IMR-90 (cell line): Measurements from ENCODE around the gene SLC44A4.

ENCODE experiments used
- CEBPB ChIP-seq: IDR thresholded peaks from 2 replicates; pipeline ENCODE4 v1.6.1; 2012; ENCODE audit warnings: low read depth, low read length, improper control_type of control experiment
- CHD1 ChIP-seq: IDR thresholded peaks from 2 replicates; pipeline ENCODE4 v1.6.1; 2012; ENCODE audit warnings: low read depth, low read length, improper control_type of control experiment
- FOS ChIP-seq: fragments of 150-350 bp; IDR thresholded peaks from 2 replicates; pipeline ENCODE4 v1.6.1; 2016; ENCODE audit warnings: low read depth, low read length
- MAFK ChIP-seq: IDR thresholded peaks from 2 replicates; pipeline ENCODE4 v1.6.1; 2012; ENCODE audit warnings: low read depth, low read length, improper control_type of control experiment
- MAZ ChIP-seq: IDR thresholded peaks from 2 replicates; pipeline ENCODE4 v1.6.1; 2012; ENCODE audit warnings: low read depth, mild to moderate bottlenecking, low read length, improper control_type of control experiment, moderate library complexity, borderline replicate concordance
- MXI1 ChIP-seq: IDR thresholded peaks from 2 replicates; pipeline ENCODE4 v1.6.1; 2012; ENCODE audit warnings: low read depth, mild to moderate bottlenecking, low read length, moderate library complexity, borderline replicate concordance
- NFE2L2 ChIP-seq: fragments of 150-350 bp; IDR thresholded peaks from 2 replicates; pipeline ENCODE4 v1.6.1; 2016; ENCODE audit warnings: low read depth, mild to moderate bottlenecking, low read length
- POLR2A ChIP-seq: IDR thresholded peaks from 2 replicates; pipeline ENCODE4 v1.6.1; 2012; ENCODE audit warnings: mild to moderate bottlenecking, low read depth, low read length
- RAD21 ChIP-seq: IDR thresholded peaks from 2 replicates; pipeline ENCODE4 v1.6.1; 2012; ENCODE audit warnings: low read length, improper control_type of control experiment
- RFX5 ChIP-seq: IDR thresholded peaks from 2 replicates; pipeline ENCODE4 v1.8.0; 2012; ENCODE audit warnings: low read depth, mild to moderate bottlenecking, low read length, moderate library complexity
- SMC3 ChIP-seq: fragments of 150-350 bp; IDR thresholded peaks from 2 replicates; pipeline ENCODE4 v1.6.1; 2016; ENCODE audit warnings: low read depth, mild to moderate bottlenecking, antibody characterized with exemption, low read length, moderate library complexity
- USF2 ChIP-seq: fragments of 150-350 bp; IDR thresholded peaks from 2 replicates; pipeline ENCODE4 v1.6.1; 2017; ENCODE audit warnings: mild to moderate bottlenecking, antibody characterized with exemption, low read length, low read depth
- TF ChIP-seq, protein P1 (sequence below): conservative IDR thresholded peaks from 2 replicates; pipeline ENCODE4 v1.5.1; 2012; ENCODE audit warnings: mild to moderate bottlenecking, low read depth, low read length, improper control_type of control experiment
- TF ChIP-seq, protein P2 (sequence below): fragments of 150-350 bp; IDR thresholded peaks from 2 replicates; pipeline ENCODE4 v1.6.1; 2016; ENCODE audit warnings: low read depth, mild to moderate bottlenecking, low read length, moderate library complexity, borderline replicate concordance

DNA sequence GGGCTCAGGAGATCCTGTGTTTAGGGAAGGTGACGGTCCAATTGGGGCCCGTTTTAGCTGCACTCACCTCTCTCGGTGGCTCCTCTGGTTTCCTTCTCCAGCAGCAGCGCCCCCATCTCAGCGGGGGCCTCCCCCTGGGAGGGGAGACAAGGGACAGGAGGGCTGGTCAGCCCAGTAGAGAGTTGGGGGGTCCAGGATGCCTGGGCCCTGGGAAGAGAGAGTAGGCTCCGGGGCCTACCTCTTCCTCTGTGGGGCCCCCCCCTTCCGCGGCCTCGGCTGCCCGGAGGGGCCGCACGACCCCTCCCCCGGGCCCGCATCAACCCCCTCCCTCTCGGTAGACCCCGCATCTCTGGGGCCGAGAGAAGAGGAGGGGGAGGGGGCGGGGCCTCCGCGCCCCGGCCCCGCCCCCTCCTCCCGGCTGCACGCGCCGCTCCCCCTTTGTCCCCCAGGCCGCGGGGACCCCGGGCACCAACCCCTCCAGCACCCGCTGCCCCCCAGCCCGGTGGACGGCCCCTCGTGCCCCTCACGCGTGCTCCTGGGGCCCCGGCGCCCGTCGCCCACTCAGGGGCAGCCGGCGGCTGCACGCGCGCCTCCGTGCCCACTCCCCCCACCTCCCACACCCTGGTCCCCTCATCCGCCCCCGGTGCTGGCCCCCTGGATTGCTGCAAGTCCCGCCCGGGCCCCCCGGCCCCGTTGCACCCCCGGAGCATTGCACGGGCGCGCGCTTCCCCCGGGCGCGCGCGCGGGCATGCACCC lies 18.2 kb upstream of the SLC44A4 start:
- TF ChIP-seq, protein P1, sequence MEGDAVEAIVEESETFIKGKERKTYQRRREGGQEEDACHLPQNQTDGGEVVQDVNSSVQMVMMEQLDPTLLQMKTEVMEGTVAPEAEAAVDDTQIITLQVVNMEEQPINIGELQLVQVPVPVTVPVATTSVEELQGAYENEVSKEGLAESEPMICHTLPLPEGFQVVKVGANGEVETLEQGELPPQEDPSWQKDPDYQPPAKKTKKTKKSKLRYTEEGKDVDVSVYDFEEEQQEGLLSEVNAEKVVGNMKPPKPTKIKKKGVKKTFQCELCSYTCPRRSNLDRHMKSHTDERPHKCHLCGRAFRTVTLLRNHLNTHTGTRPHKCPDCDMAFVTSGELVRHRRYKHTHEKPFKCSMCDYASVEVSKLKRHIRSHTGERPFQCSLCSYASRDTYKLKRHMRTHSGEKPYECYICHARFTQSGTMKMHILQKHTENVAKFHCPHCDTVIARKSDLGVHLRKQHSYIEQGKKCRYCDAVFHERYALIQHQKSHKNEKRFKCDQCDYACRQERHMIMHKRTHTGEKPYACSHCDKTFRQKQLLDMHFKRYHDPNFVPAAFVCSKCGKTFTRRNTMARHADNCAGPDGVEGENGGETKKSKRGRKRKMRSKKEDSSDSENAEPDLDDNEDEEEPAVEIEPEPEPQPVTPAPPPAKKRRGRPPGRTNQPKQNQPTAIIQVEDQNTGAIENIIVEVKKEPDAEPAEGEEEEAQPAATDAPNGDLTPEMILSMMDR, result no peak
- TF ChIP-seq RAD21, result no peak
- TF ChIP-seq RFX5, result no peak
- no peak for TF ChIP-seq NFE2L2
- TF ChIP-seq CEBPB, result no peak
- TF ChIP-seq MXI1, result no peak
- TF ChIP-seq POLR2A, result no peak
- no peak for TF ChIP-seq SMC3
- TF ChIP-seq, protein P2, sequence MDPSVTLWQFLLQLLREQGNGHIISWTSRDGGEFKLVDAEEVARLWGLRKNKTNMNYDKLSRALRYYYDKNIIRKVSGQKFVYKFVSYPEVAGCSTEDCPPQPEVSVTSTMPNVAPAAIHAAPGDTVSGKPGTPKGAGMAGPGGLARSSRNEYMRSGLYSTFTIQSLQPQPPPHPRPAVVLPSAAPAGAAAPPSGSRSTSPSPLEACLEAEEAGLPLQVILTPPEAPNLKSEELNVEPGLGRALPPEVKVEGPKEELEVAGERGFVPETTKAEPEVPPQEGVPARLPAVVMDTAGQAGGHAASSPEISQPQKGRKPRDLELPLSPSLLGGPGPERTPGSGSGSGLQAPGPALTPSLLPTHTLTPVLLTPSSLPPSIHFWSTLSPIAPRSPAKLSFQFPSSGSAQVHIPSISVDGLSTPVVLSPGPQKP, result no peak
- TF ChIP-seq USF2, result no peak
- TF ChIP-seq MAFK, result no peak
- TF ChIP-seq FOS, result no peak
- TF ChIP-seq MAZ, result 0 out of 2 replicates have a peak, but pooled peaks have one; percentile 12
- TF ChIP-seq CHD1, result no peak
